K562 (cell line): Measurements from ENCODE around the gene RYR3. TPM values are rescaled to one million over a fixed set of nuclear protein-coding genes. Genes with fewer than 3 reads are reported as not detected.

Experiments
- ATAC-seq: fragments of 200-7000 bp; cut with Tn5 transposase; 3 replicates; pipeline ENCODE4 v1.9.1; 2020; ENCODE audit warnings: moderate library complexity
- BruUV-seq: library from RNA; stranded (reverse); fragments of 400-500 nt; replicated peaks from 2 replicates; lab custom pipeline; 2021; lab: Mats Ljungman, UMichigan
- CTCF ChIA-PET: fragments of 300-600 bp; formaldehyde crosslinking; extraction: SDS; loops from one replicate; lab custom pipeline; 2021; ENCODE audit warnings: low intra/inter-chr PET ratio; lab: Yijun Ruan, JAX
- POLR2A ChIA-PET: fragments of 300-600, 350-650 bp; sonication (Branson Sonifier 250); formaldehyde crosslinking; extraction: SDS; loops from one replicate; lab custom pipeline; 2021; ENCODE audit warnings: antibody characterized with exemption, inconsistent platforms; lab: Yijun Ruan, JAX
- DNase-seq, 4 experiments: peaks; one replicate each; pipeline versions ENCODE4 v3.0.0 to v3.0.0-alpha.2; 2011 to 2018; ENCODE audit warnings: low spot score in 3 of 4, mixed read lengths in 3 of 4; ENCODE audit errors: extremely low read depth in 1 of 4
- FAIRE-seq: peaks from 2 replicates; lab custom pipeline; 2011; peaks lifted over from hg19 to GRCh38; lab: Jason Lieb, UNC
- H2AFZ ChIP-seq: 2 replicates; pipeline ENCODE4 v1.6.0; 2011; ENCODE audit warnings: low read depth, low read length, control low read depth, inconsistent platforms
- H3K27ac ChIP-seq: fragments of 200-600 bp; 3 replicates; pipeline ENCODE4 v1.8.0; 2011; ENCODE audit warnings: low read depth, mild to moderate bottlenecking, control low read depth, inconsistent platforms, low read length, moderate library complexity, mixed read lengths; ENCODE audit errors: extremely low read depth
- H3K27me3 ChIP-seq, 2 experiments: fragments of 300-600 bp in 1 of 2; 2 replicates in 1 of 2; 3 replicates in 1 of 2; pipeline versions ENCODE4 v1.6.0 to v1.8.0; 2011; ENCODE audit warnings: inconsistent platforms in 2 of 2, low read length in 2 of 2, mild to moderate bottlenecking in 1 of 2, mixed read lengths in 1 of 2, moderate library complexity in 1 of 2; ENCODE audit not compliant: control insufficient read depth in 2 of 2, insufficient read depth in 2 of 2
- H3K36me3 ChIP-seq: fragments of 300-600 bp; 3 replicates; pipeline ENCODE4 v1.8.0; 2011; ENCODE audit warnings: mild to moderate bottlenecking, low read length, inconsistent platforms; ENCODE audit not compliant: control insufficient read depth, insufficient read depth
- H3K4me1 ChIP-seq, 2 experiments: fragments of 200-600 bp in 1 of 2; replicated peaks in 1 of 2; 2 replicates in 1 of 2; 3 replicates in 1 of 2; pipeline versions ENCODE4 v1.5.1 to v1.8.0; 2011; ENCODE audit warnings: inconsistent platforms in 2 of 2, low read length in 2 of 2, mild to moderate bottlenecking in 1 of 2, mixed read lengths in 1 of 2, moderate library complexity in 1 of 2; ENCODE audit not compliant: control insufficient read depth in 2 of 2, insufficient read depth in 2 of 2
- H3K4me2 ChIP-seq: 2 replicates; pipeline ENCODE4 v1.6.1; 2011; ENCODE audit warnings: low read length, control low read depth, inconsistent platforms, mixed read lengths; ENCODE audit not compliant: insufficient read depth
- H3K4me3 ChIP-seq: fragments of 200-600 bp; sonication (generic), shearing (Covaris generic); 2 replicates; pipeline ENCODE4 v1.5.1; 2016; ENCODE audit warnings: control low read depth, inconsistent platforms
- H3K79me2 ChIP-seq: fragments of 200-600 bp; 3 replicates; pipeline ENCODE4 v1.8.0; 2011; ENCODE audit warnings: low read length, inconsistent platforms; ENCODE audit not compliant: control insufficient read depth, insufficient read depth
- H3K9ac ChIP-seq, 2 experiments: 2 replicates each; pipeline versions ENCODE4 v1.6.0 to v1.6.1; 2011; ENCODE audit warnings: low read depth in 2 of 2, low read length in 2 of 2, control low read depth in 1 of 2, inconsistent platforms in 1 of 2, mild to moderate bottlenecking in 1 of 2, mixed read lengths in 1 of 2; ENCODE audit not compliant: insufficient read depth in 1 of 2
- H3K9me1 ChIP-seq: one replicate; pipeline ENCODE4 v1.6.0; 2011; ENCODE audit warnings: inconsistent platforms, mild to moderate bottlenecking, low read length, moderate library complexity; ENCODE audit not compliant: control insufficient read depth, insufficient read depth
- H3K9me3 ChIP-seq: replicated peaks from 2 replicates; pipeline ENCODE4 v1.5.1; 2011; ENCODE audit warnings: low read depth, low read length, inconsistent platforms; ENCODE audit not compliant: control insufficient read depth, insufficient read depth
- H4K20me1 ChIP-seq: replicated peaks from 2 replicates; pipeline ENCODE4 v1.6.1; 2011; ENCODE audit warnings: low read length, inconsistent platforms, mixed read lengths; ENCODE audit not compliant: control insufficient read depth, insufficient read depth
- ADNP ChIP-seq: fragments of 200-800 bp; sonication (Bioruptor generic); IDR thresholded peaks from 2 replicates; pipeline ENCODE4 v1.6.1; 2016; ENCODE audit warnings: missing genetic modification characterization, missing compliant biosample characterization
- EHMT2 ChIP-seq: fragments of 450-650 bp; IDR thresholded peaks from 2 replicates; pipeline ENCODE4 v1.6.1; 2018; ENCODE audit warnings: antibody characterized with exemption
- JUNB ChIP-seq: fragments of 450-650 bp; formaldehyde crosslinking; conservative IDR thresholded peaks from 2 replicates; pipeline ENCODE4 v1.4.0; 2020; ENCODE audit warnings: mild to moderate bottlenecking
- KAT8 ChIP-seq: fragments of 450-650 bp; IDR thresholded peaks from 2 replicates; pipeline ENCODE4 v1.6.1; 2016; ENCODE audit warnings: low read depth, mild to moderate bottlenecking
- TBL1XR1 ChIP-seq, 2 experiments: IDR thresholded peaks; 2 replicates each; pipeline ENCODE4 v1.6.1; 2012; ENCODE audit warnings: improper control_type of control experiment in 2 of 2, low read length in 2 of 2, mild to moderate bottlenecking in 1 of 2
- WHSC1 ChIP-seq: IDR thresholded peaks from one replicate; pipeline ENCODE4 v1.6.1; 2012; ENCODE audit warnings: low read length, control low read depth, inconsistent platforms
- ZNF644 ChIP-seq: fragments of 200-800 bp; sonication (Bioruptor generic); IDR thresholded peaks from 2 replicates; pipeline ENCODE4 v1.6.1; 2016; ENCODE audit warnings: low read depth, missing genetic modification characterization, missing compliant biosample characterization
- ZNF707 ChIP-seq: fragments of 250-450 bp; sonication (Bioruptor Pico); conservative IDR thresholded peaks from 2 replicates; pipeline ENCODE4 v1.8.0; 2022; ENCODE audit warnings: inconsistent platforms, mild to moderate bottlenecking, moderate library complexity
- WGBS: fragments of 100-300 bp; shearing (Covaris generic); methylation state at CpG from one replicate; pipeline ENCODE4 v1.1.6; 2016; ENCODE audit warnings: low coverage, mixed read lengths; ENCODE audit not compliant: insufficient coverage; ENCODE audit errors: missing lambda C conversion rate; 5-methylcytosine and 5-hydroxymethylcytosine counted together
- in situ Hi-C: fragments of 300-500 bp; cut with MboI; formaldehyde crosslinking; loops from 4 replicates; pipeline ENCODE4 v1.15.0; 2018; ENCODE audit warnings: inconsistent platforms, mixed read lengths
- intact Hi-C: fragments of 100-400 bp; cut with micrococcal nuclease; formaldehyde crosslinking; loops from 2 replicates; pipeline ENCODE4 v1.14.2; 2022
- polyA plus RNA-seq, 8 experiments: library from polyadenylated mRNA; depleted of rRNA in 4 of 8; stranded (reverse) in 5 of 8; unstranded in 3 of 8; fragments of >200 nt; fragmentation: Nextera tagmentation in 2 of 8; fragmentation: Illumina TruSeq in 1 of 8; extraction: Ambion mirVana in 2 of 8; extraction: Trizol in 1 of 8; gene quantifications; 2 replicates each; pipeline versions ENCODE4 v1.2.1 to v1.2.3, GENCODE V29; 2011 to 2014; ENCODE audit warnings: inconsistent platforms in 1 of 8, missing spikeins in 1 of 8
- total RNA-seq, 7 experiments: library from RNA; depleted of rRNA in 6 of 7; stranded (reverse); fragments of >200 nt in 6 of 7; fragmentation: Illumina TruSeq in 2 of 7; extraction: Trizol in 2 of 7; gene quantifications; 2 replicates each; pipeline versions ENCODE4 v1.2.1 to v1.2.3, GENCODE V29; 2011 to 2021; ENCODE audit warnings: low replicate concordance in 1 of 7

The RYR3 gene
- total and polyA plus RNA-seq, 9 of the 15 experiments (the other 6 are each of a cell fraction or from before 2014, with no cell fraction given), result 0.04 TPM; not detected in 8

DNA sequence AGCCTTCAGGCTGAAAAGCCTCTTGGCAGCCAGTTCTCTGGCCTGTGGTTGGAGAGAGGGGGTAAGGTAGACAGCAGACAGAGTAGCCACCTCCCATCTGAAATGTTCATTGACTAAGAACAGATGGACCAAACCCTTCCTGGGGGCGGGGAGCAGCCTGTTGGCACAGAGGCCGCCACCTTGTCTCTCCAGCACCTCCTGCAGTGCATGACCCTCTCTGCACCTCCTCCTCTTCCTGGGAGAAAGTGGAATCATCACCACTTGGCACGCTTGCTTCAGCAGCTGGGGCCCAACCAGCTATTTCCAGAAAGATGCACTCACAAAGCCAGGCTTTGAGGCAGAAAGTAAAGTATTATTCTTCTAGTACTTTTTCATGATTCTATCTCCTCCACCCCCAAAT is 344.1 kb downstream of the RYR3 start:
- Histone ChIP-seq H3K4me3 (no peak overlapping the region), H3K4me2 (no peak overlapping the region), H4K20me1 (no peaks in the 10 kb centered on the region), H3K4me1 (no peaks in the 10 kb centered on the region), H3K79me2 (no peaks in the 10 kb centered on the region), H3K9ac (no peak overlapping the region), H3K9me1 (no peaks in the 10 kb centered on the region), H3K36me3 (no peaks in the 10 kb centered on the region), H3K27me3 (peaks cover 5 to 9% of the 10 kb centered on the region in 2 experiments; a peak in 2 of 5 replicates), H2AFZ (no peak overlapping the region), H3K9me3 (no peaks in the 10 kb centered on the region), H3K27ac (no peak overlapping the region)
- ChIA-PET POLR2A (interaction anchor here (0.6 kb wide), 2 partner anchors 27 to 395 kb away, joined by 3 to 5 read pairs; no protein-coding TSS in a partner anchor), CTCF (interaction anchor here (0.6 kb wide), 1 partner anchor 58 kb away, joined by 3 read pairs; no protein-coding TSS in a partner anchor)
- intact Hi-C loops (no loop called here), in situ Hi-C loops (no loop called here)
- no TSS peak for BruUV-seq
- no peak for ATAC-seq
- TF ChIP-seq ADNP (tag), result no peak
- no peak for TF ChIP-seq EHMT2
- no peak for TF ChIP-seq ZNF644
- WGBS, result 0% methylated on average over 3 of the region's 3 CpGs
- no peak for DNase-seq
- FAIRE-seq, result no peak

DNA sequence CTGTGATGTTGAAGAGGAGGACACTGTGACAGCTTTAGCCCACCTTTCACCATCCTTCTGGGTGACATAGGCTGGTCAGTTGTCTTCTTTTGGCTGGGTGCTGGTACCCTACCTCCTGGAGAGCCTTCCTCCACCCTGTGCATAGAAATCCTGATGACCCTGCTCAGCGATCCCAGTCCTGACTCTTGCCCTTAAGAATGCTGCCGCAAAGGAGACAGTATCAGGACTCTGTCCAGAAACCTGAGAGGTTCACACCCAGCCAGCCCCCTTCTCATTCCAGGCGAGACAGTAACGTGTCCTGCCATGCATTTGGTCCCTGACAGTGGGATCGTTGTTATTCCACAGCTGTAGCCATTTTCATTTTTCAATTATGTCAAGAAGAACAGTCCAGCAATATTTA is 344.7 kb downstream of the RYR3 start:
- FAIRE-seq, result no peak
- in situ Hi-C loops (no loop called here), intact Hi-C loops (no loop called here)
- H3K4me3 ChIP-seq, result no peak overlapping the region
- no TSS peak for BruUV-seq
- no peak overlapping the region for H2AFZ ChIP-seq
- H3K27ac ChIP-seq, result no peak overlapping the region
- TF ChIP-seq JUNB, result no peak
- TF ChIP-seq ZNF707, result no peak
- TF ChIP-seq KAT8, result no peak
- TF ChIP-seq TBL1XR1 (IDR thresholded peaks at IDR 0.05; ENCODE audit: low read length in 2 of 2), result no peak
- no peak for TF ChIP-seq WHSC1
- H3K79me2 ChIP-seq, result no peaks in the 10 kb centered on the region
- H3K27me3 ChIP-seq, result peaks cover 5 to 9% of the 10 kb centered on the region in 2 experiments; a peak in 2 of 5 replicates
- 0% methylated on average over 5 of the region's 5 CpGs for WGBS
- CTCF ChIA-PET, result no interaction called here
- H3K4me1 ChIP-seq, result no peaks in the 10 kb centered on the region
- no peaks in the 10 kb centered on the region for H3K36me3 ChIP-seq
- no peak overlapping the region for H3K4me2 ChIP-seq
- DNase-seq, result no peak
- no peaks in the 10 kb centered on the region for H3K9me3 ChIP-seq
- POLR2A ChIA-PET, result no interaction called here
- no peaks in the 10 kb centered on the region for H4K20me1 ChIP-seq
- ATAC-seq, result no peak
- H3K9me1 ChIP-seq, result no peaks in the 10 kb centered on the region
- H3K9ac ChIP-seq, result no peak overlapping the region
